ENCODE data around the gene NOPCHAP1.
A peak's percentile ranks its signal among the peaks of the same experiment; 100 is the strongest.
"Not testable (repeated sequence)": the region's sequence is repeated elsewhere in the genome, so short reads cannot be mapped to it uniquely, and the experiment has no call there.

The NOPCHAP1 gene, protein sequence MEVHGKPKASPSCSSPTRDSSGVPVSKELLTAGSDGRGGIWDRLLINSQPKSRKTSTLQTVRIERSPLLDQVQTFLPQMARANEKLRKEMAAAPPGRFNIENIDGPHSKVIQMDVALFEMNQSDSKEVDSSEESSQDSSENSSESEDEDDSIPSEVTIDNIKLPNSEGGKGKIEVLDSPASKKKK

DNA sequence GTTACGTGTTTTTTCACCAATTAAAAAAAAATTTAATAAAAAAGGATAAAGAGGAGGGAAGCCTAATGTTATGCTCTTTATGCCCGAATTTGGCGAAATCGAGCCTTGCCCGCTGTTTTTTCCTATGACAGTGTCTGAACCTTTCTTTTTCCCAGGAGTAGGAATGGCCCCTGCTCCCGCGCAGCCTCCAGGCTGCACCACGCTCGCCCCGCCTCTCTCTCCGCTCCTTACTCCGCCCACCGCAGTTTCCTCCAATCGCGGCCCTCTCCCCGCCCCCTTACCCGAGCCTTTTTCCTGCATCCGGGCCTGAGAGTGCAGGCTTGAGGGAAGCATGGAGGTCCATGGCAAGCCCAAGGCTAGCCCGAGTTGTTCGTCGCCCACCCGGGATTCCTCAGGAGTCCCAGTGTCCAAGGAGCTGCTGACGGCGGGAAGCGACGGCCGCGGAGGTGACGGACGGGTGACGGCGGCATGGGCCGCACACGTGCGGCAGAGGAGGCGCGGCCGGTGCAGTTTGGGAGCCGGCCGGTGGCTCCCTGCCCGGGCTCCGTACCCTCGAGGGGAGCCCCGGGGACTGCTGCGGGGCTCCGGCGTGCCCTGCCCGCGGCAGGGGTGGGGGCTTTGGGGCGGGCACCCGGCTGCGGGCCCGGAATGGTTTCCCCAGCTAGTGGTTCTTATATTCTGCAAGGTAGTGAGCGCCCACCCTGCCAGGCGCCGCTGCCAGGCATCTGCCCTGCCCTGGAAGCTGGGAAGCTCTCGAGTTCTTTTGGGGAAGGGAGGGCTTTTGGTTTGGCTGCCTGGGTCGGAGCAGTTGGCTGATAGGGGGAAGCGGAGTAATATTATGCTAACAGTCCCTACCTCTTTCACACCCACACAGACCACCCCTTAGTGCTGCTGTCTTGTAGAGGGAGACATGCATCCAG lies at the start of gene NOPCHAP1:
NOPCHAP1 (plus strand) TSS at position 295 of the 920 bp plus-strand sequence; CDS start at position 332, 37 bp downstream.
- DNase-seq (ENCODE audit: low read depth), result peak; percentile 39

DNA sequence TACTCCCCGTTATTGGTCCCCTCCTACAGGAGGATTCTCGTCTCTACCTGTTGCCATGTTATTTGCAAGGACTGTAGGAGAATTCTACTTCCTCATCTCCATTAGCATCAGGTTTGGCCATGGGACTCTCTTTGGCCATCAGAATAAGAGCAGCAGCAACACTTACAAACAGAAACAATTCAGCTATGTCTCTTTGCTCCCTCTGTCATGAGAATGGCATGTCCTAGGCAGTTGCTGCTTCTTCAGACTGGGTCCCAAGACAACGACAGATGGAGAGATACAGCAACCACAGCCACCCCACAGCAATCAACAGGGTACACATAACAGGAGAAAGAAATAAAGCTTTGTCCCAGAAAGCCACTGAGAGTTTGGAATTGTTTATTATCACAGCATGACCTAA lies 47.7 kb upstream of the NOPCHAP1 start:
- no peak for DNase-seq (ENCODE audit: low read depth)

DNA sequence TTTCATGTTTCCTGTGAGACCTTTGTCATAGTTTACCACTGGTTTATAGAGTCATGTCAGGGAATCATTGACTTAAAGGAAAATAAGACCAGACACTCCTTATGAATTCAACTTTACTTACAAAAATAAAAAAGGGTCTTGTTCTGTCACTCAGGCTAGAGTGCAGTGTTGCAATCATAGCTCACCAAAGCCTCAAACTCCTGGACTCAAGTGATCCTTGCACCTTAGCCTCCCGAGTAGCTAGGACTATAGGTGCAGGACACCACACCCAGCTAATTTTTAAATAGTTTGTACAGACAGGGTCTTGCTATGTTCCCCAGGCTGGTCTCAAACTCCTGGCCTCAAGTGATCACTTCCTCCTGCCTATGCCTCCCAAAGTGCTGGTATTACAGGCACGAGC lies 47.0 kb upstream of the NOPCHAP1 start:
- no peak for DNase-seq (ENCODE audit: low read depth)

DNA sequence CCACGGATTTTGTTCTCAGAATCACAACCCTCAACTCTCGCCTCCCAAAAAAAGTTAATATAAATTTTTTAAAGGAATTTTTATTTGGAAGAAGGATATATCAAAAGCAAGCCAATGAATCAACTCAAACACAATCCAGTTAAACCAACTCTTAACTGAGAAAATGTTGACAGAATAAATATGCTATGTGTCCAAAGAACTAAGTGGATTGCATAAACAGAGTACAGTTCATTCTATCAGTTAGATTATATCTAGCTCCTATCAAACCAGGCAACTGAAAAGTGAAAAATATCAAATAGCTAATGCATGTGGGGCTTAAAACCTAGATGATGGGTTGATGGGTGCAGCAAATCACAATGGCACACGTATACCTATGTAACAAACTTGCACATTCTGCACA lies 44.7 kb upstream of the NOPCHAP1 start:
- no peak for DNase-seq (ENCODE audit: low read depth)

DNA sequence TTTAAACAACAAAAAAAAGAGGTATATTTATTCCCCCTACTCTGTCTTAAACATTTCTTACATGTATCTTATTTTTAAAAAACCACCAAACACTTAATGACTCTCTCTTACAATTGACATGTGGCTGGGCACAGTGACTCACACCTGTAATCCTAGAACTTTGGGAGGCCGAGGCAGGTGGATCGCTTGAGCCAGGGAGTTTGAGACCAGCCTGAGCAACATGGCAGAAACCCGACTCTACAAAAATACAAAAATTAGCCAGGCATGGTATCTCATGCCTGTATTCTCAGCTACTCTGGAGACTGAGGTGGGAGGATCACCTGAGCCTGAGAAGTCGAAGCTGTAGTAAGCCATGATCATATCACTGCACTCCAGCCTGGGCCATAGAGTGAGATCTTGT lies 44.0 kb upstream of the NOPCHAP1 start:
- DNase-seq (ENCODE audit: low read depth), result no peak

DNA sequence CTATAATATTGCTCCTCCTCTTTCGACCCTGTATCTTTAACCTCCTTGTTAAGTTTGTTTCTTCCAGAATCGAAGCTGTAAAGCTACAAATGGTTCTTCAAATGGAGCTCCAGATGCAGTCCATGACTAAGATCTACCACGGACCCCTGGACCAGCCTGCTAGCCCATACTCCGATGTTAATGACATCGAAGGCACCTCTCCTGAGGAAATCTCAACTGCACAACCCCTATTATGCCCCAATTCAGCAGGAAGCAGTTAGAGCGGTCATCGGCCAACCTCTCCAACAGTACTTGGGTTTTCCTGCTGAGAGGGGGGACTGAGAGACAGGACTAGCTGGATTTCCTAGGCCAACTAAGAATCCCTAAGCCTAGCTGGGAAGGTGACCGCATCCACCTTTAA lies 42.7 kb upstream of the NOPCHAP1 start:
- DNase-seq (ENCODE audit: low read depth), result not testable (repeated sequence)

DNA sequence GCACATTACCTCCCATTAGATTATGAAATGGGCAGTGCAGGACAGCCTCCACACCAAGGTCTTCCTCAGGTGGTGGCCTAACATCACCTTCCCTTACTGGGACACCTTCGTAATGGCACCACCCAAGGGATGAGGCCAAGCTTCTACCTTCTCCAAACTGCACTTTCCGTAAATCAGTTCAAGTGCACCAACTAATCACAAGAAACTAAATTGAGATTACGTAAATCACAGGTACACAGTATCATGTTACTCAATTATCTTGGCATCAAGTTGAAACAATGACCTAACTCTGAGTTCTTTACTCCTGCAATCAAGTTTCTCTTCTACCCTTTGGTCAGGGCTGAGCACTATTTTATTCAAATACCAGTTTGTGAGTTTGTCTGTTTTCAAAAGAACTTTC lies 41.9 kb upstream of the NOPCHAP1 start:
- DNase-seq (ENCODE audit: low read depth), result no peak

DNA sequence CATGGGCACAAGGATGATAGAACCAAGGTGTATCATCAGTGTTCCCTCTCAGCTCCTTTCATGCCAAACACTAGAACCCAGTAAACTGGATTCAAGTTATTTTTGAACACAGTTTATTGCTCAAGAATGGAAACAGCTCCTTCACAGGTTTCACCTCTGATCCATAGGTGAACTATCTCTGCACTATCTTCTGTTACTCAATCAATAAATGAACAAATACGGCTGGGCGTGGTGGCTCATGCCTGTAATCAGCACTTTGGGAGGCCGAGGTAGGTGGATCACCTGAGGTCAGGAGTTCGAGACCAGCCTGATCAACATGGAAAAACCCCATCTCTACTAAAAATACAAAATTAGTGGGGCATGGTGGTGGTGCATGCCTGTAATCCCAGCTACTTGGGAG lies 37.4 kb upstream of the NOPCHAP1 start:
- DNase-seq (ENCODE audit: low read depth), result not testable (repeated sequence)

DNA sequence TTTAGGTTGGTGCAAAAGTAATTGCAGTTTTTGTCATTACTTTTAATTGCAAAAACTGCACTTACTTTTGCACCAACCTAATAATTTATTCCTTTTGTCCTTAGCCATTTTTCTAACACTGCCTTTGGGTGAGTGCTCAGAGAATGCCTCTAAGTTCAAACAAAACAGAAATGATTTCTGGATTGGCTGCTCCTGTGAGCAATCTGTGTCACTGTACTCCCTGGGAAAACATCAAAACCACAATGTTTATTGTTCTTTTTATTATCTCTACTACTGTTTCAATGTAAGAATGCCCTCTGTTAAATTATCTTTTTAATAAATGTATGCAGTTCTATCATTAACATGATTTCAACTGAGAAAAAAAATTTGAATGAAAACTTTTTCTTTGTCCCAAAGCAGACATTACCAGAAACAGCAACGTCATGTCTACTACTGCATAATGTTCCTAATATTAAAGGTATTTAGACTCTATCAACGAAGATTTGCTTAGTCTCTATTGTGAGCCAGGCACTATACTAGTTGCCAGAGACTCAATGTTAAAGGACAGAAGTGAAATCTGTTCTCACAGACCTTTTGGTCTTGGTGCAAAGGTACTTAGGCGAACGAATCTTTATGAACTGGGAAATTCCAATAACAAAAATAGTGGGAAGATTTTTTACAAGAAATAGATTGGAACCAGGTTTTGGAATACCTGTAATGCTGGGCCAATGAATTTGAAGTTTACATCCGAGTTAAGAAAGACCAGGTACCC lies 34.2 kb upstream of the NOPCHAP1 start:
- DNase-seq (ENCODE audit: low read depth), result no peak

DNA sequence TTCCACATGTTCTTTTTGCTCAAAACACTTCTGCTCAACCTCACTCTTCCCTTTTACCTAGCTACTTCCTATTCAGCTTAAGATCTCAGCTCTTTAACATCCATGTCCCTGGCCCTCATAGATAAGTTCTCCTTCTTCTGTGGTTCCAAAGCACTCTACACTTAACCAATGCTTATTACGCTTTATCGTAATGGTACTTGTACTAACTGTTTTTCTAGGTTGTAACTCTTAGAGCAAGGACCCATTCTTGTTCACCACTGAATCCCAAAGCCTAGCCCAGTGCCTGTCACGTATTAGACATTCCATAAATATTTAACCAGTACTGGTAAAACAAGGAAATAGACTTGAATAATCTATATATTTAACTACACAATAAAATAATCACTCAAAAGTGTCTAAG lies 33.3 kb upstream of the NOPCHAP1 start:
- DNase-seq (ENCODE audit: low read depth), result no peak

DNA sequence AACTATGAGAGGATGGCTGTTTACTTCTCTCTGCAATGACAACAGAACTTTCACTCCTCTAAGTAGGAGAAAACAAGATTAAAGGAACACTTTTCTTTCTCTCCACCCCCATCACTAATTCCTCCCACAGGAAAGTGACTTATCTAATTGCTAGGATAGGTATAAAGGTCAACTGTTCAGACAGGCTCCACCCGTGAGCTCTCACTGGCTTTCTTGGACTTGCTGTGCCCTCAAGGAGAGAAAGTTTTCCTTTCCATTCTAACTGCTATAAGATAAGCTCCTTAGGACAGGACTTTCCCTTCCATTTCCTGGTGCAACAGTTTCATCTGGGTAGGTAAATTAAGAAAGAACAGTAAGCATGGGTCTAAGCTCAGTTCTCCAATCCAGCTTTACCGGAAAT lies 32.8 kb upstream of the NOPCHAP1 start:
- no peak for DNase-seq (ENCODE audit: low read depth)

DNA sequence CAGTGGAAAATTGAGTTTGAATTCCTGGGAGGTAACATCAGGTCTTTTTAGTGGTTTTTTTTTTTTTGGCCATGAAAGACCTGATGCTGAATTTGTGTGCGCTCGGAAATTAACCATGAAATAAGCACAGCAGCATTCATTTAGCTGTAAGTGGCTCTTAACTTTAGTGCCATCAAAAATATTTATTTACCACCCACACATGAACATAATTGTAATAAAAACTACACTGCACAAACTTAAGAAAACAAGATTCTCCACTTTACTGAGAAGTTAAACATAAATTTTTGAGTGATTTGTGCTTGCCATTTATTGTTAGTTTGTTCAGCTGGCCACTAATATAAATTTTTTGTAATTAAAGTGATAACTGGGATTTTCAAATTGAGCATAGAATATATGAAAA lies 30.4 kb upstream of the NOPCHAP1 start:
- DNase-seq (ENCODE audit: low read depth), result no peak

DNA sequence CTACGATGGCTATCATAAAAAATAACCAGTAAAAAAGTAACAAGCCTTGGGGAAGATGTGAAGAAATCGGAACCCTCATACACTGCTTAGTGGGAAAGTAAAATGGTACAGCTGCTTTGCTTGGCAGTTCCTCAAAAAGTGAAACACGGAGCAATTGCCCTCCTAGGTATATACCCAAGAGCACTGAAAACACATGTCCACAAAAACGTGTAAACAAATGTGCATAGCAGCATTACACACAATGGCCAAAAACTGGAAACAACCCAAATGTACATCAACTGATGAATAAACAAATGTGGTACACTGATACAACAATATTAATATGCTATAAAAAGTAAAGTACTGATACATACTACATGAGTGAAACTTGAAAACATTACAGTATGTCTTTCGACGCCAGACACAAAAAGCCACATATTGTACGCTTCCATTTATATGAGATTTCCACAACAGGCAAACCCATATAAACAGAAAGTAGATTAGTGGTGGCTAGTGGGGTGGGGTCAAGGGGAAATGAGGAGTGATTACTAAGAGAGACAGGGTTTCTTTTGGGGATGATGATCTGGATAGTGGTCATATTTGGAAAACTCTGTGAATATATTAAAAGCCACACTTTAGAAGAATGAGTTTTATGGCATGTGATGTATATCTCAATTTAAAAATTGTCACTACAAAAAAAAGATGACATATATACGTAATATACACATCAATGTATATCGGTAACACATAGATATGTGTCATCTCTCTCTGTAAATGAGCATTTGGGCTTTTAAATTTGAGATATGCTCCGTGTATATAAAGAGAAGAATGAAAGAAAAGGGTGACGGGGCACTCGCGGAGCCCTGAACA lies 29.0 kb upstream of the NOPCHAP1 start:
- no peak for DNase-seq (ENCODE audit: low read depth)

DNA sequence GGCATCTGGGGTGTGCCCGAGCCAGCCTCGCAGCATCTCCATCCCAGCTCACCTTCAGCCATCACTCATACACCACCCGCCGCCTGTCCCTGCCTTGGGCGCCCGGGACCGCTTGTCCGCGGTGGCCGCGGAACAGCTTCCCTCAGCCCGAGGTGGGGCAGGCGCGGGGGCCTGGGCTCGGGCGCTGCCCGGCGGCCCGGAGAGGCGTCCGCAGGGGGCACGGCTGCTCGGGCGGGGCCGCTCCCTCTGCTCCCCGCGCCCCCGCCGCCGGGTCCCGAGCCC lies 28.5 kb upstream of the NOPCHAP1 start:
- no peak for DNase-seq (ENCODE audit: low read depth)

DNA sequence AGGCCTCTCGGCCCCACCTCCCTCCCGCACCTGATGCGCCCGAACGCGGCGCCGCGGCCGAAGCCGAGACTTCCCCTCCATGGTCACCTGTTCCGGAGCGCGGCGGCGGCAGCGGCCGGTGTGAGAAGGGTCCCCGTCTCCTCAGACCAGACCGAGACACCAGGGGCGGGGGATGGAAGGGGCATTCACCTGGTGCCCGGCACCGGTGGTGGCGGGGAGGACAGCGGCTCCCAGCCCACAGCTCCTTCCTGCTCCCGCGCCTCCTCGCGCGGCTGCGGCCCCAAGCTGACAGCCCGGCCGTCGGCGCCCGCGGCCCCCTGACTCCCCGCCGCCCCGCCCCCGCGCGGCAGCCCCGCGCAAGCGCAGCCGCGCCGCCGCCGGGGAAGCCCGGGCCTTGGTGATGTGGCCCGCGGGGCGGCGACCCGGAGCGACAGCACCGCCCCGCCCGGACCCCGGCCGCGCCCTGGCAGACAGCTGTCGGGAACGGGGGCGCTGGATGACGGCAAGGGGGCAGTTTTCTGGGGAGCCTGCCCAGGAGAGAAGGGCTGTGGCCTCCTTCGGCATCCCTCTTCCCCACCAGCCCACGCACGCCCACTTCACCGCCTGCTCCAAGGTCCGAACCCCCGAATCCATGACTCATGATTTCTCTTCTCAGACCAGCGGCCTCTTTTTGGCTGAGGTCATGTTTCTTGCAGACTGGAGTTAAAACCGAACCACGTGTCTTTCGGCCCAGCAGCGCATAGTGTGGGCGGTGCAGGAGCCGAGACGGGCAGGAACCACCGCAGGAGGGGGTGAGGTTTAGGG lies 27.9 kb upstream of the NOPCHAP1 start, which contains the start of gene SLC41A2:
SLC41A2 (minus strand) TSS at position 290 of the 804 bp plus-strand sequence. CDS start 29,763 bp downstream, outside the sequence.
- peak; percentile 3 for DNase-seq (ENCODE audit: low read depth)

DNA sequence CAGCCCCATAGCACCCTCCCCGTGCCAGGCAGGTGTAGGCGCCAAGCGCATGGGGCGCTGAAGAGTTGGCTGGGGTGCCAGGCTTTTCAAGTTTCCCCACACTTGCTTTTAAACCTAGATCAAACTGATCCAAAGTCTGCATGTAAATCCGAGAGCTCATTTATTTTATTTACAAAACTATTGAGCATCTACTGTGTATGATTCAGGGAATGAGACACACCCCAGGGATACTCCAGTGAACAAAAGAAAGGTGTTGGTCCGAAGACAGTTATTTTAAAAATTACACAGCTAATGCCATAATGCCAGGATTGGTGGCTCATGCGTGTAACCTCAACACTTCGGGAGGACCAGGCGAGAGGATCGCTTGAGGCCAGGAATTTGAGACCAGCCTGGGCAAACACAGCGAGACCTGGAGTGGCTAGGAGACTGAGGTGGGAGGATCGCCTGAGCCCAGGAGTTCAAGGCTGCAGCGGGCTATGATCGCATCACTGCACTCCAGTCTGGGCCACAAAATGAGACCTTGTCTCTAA lies 27.2 kb upstream of the NOPCHAP1 start:
- DNase-seq (ENCODE audit: low read depth), result no peak

DNA sequence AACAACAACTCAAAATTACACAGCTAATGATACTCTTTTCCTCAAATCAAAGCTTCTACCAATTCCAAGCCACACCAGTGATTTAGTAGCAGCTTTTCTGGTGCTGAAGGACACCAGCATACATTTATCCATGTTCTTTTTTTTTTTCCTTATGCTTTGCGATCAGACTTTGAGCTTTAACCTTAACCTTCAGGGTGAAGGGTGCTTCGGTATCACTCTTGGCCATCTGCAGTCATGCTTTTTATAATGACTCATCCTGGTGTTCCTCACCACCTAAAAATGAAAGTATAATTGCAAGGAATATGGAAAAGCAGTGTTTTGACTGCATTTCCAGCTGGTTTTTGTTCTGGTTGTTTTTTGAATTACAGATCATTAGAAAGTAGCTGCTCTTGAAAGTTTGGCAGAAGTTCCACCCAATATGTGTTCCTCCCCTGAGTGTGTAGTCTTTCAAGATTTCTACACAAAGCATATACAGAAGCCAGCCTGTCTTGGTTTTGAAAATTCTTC lies 26.7 kb upstream of the NOPCHAP1 start:
- DNase-seq (ENCODE audit: low read depth), result no peak

DNA sequence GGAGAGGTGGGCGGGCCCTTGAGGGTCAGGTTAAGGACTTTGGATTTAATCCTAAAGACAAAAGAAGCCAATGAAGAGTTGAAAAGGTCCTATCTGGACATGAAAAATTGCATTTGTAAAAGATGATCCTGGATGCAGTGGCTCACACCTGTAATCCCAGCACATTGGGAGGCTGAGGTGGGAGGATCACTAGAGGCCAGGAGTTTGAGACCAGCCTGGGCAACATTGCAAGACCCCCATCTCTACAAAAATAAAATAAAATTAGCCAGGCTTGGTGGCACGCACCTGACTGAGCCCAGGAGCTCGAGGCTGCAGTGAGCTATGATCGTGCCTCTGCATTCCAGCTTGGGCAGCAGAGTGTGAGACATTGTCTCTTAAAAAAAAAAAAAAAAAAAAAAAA lies 25.7 kb upstream of the NOPCHAP1 start:
- no peak for DNase-seq (ENCODE audit: low read depth)

DNA sequence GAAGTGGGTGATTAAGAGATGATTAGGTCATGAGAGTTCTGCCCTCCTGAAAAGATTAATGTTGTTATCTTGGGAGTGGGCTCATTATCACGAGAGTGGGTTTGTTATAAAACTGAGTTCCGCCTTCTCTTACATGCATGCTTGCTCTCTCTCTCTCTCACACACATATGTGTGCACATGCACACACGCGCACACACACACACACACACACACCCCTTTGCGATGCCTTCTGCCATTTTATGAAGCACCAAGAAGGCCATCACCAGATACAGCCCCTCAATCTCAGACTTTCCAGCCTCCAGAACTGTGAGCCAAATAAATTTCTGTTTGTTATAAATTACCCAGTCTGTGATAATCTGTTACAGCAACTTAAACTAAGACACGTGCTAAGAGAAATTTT lies 22.4 kb upstream of the NOPCHAP1 start:
- no peak for DNase-seq (ENCODE audit: low read depth)

DNA sequence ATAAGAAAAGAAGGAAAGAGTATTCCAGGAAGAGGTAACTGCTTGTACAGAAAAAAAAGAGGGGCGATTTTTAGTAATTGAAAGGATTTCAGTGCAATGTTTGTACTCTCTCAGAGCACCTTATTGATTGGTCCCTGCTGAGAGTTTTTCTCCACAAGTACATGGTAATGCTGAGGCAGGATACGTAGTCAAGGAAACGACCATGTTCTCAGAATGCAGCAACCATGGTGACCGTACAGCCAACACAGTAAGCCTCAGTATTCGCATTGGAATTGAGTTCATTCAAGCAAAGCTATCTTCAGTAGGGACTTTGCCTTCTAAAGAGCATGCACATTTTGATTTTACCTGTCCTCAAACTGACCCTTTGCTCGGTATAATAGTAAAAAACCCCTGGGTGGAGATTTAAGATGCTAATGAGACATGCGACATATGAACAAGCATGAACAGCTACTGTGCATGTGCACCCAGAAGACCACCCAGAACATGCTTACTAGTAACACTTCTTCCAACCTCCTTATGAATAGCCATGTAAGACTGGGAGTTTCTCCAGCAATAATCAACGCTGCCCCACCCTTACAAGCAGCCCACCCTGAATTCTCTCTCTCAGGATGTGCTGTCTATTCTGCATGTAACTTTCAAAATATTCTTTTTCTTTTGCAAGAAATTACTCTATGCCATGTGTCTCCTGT lies 21.8 kb upstream of the NOPCHAP1 start:
- no peak for DNase-seq (ENCODE audit: low read depth)
